ENCODE data around the gene PTPN1. TPM values are rescaled to one million over a fixed set of nuclear protein-coding genes. Genes with fewer than 3 reads are reported as not detected.
A peak's percentile ranks its signal among the peaks of the same experiment; 100 is the strongest.
"Not testable (repeated sequence)": the region's sequence is repeated elsewhere in the genome, so short reads cannot be mapped to it uniquely, and the experiment has no call there.

The PTPN1 gene
- polyA plus RNA-seq, 3 donors: 12.4 to 21.4 (median 19.1) TPM

DNA sequence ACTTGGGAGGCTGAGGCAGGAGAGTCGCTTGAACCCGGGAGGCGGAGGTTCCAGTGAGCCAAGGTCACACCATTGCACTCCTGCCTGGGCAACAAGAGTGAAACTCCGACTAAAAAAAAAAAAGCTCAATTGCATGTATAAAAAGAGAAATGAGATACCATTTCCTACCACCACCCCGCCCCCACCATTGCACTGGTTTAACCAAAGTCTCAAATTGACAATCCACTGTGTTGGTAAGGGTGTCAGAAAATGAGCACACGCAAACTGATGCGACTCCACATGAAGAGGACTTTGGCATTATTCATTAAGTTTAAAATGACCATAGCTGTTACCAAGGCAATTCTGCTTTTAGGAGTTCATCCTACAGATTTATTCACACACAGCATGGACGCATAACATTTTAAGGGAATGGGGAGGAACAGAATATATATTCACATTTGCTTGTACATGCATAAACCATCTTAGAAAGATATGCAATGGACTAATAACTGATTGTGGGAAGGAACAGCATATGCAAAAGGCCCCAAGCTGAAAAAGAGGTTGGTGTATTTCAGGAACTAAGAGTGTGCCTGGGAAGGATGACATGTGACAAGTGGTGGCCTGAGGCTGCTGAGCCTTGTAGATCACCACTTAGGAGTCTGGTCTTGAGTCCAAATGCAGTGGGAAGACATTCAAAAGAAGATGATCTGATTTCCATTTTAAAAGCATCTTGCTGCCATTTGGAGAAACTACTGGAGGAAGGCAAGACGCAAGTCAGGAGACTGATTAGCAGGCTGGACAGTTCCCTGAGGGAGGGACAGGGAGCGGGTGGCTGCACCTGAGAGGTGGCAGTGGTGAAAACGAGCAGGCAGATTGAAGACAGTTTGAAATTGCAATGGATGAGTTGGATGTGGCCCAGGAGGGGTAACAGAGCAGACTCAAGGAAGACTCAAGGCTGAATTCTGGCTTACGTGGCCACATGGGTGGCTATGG is 37.2 kb upstream of the PTPN1 start:
- TF ChIP-seq, protein P1, sequence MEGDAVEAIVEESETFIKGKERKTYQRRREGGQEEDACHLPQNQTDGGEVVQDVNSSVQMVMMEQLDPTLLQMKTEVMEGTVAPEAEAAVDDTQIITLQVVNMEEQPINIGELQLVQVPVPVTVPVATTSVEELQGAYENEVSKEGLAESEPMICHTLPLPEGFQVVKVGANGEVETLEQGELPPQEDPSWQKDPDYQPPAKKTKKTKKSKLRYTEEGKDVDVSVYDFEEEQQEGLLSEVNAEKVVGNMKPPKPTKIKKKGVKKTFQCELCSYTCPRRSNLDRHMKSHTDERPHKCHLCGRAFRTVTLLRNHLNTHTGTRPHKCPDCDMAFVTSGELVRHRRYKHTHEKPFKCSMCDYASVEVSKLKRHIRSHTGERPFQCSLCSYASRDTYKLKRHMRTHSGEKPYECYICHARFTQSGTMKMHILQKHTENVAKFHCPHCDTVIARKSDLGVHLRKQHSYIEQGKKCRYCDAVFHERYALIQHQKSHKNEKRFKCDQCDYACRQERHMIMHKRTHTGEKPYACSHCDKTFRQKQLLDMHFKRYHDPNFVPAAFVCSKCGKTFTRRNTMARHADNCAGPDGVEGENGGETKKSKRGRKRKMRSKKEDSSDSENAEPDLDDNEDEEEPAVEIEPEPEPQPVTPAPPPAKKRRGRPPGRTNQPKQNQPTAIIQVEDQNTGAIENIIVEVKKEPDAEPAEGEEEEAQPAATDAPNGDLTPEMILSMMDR (IDR thresholded peaks at IDR 0.05): no peak
- H3K4me1 Mint-ChIP-seq: peaks cover 60% of the 10 kb centered on the region
- Histone ChIP-seq H3K27ac (ENCODE audit: low read depth in 1 of 2, low read length in 2 of 2) (peak overlapping the region; percentile 62 to 64), H3K9me3 (replicated peaks in 1 of 2; ENCODE audit: control insufficient read depth in 1 of 2, insufficient read depth in 1 of 2, low read length in 2 of 2) (no peaks in the 10 kb centered on the region), H3K36me3 (replicated peaks in 1 of 2; ENCODE audit: control insufficient read depth in 1 of 2, insufficient read depth in 2 of 2, low read length in 2 of 2) (no peaks in the 10 kb centered on the region), H3K9ac (ENCODE audit: insufficient read depth, low read length, poor library complexity, severe bottlenecking) (no peak overlapping the region), H3K79me2 (ENCODE audit: insufficient read depth, low read length) (no peaks in the 10 kb centered on the region), H3K4me3 (replicated peaks in 1 of 3; ENCODE audit: low read depth in 2 of 3, low read length in 3 of 3) (peak overlapping the region in 1 of 3 experiments; percentile 34), H2AFZ (ENCODE audit: insufficient read depth, low read depth, low read length, poor library complexity, severe bottlenecking) (peak overlapping the region; percentile 46), H3K4me1 (ENCODE audit: control insufficient read depth in 1 of 2, insufficient read depth in 2 of 2, low read length in 2 of 2) (peaks cover 39 to 53% of the 10 kb centered on the region in 2 donors), H3K27me3 (ENCODE audit: control insufficient read depth in 2 of 2, insufficient read depth in 2 of 2, low read length in 2 of 2) (no peaks in the 10 kb centered on the region), H3K4me2 (replicated peaks; ENCODE audit: extremely low read depth, low read length, poor library complexity, severe bottlenecking) (peak overlapping the region; percentile 48), H4K20me1 (ENCODE audit: insufficient read depth, low read length) (no peaks in the 10 kb centered on the region)
- peaks cover 0 to 3% (median 3%) of the 10 kb centered on the region in 3 donors for H3K27me3 Mint-ChIP-seq (ENCODE audit: low read depth in 3 of 3)
- peak overlapping the region; percentile 74 to 94 (median 89) for H3K27ac Mint-ChIP-seq
- intact Hi-C loops (cut with micrococcal nuclease): loop anchor here (10.0 kb wide), 2 partner anchors 52 to 358 kb away; partner anchors contain the start of gene UBE2V1 (in 1 of the 2)
- peak overlapping the region; percentile 44 to 68 for H3K4me3 Mint-ChIP-seq
- peak; percentile 35 to 56 (median 52) for DNase-seq
- H3K36me3 Mint-ChIP-seq: no peaks in the 10 kb centered on the region
- peaks cover 0 to 3% (median 0%) of the 10 kb centered on the region in 7 donors for H3K9me3 Mint-ChIP-seq
- WGBS (ENCODE audit: insufficient coverage): 85% methylated on average over 3 of the region's 12 CpGs

DNA sequence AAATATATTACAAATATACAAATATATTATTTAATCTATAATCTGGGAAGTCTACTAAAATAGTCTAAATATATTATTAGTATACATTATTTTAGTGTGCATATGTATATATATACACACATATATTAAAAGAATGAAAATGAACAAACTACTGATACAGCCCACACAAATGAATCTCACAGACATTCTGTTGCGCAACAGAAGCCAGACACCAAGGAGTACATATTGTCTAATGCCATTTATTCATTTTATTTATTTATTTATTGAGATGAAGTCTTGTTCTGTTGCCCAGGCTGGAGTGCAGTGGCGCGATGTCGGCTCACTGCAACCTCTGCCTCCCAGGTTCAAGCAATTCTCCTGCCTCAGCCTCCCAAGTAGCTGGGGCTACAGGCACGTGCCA is 35.8 kb upstream of the PTPN1 start:
- H3K4me1 ChIP-seq (ENCODE audit: control insufficient read depth in 1 of 2, insufficient read depth in 2 of 2, low read length in 2 of 2): peaks cover 45 to 53% of the 10 kb centered on the region in 2 donors
- not testable (repeated sequence) for H2AFZ ChIP-seq (ENCODE audit: insufficient read depth, low read depth, low read length, poor library complexity, severe bottlenecking); H3K36me3 ChIP-seq (replicated peaks in 1 of 2; ENCODE audit: control insufficient read depth in 1 of 2, insufficient read depth in 2 of 2, low read length in 2 of 2); H3K27ac Mint-ChIP-seq; H3K4me3 Mint-ChIP-seq; H3K79me2 ChIP-seq (ENCODE audit: insufficient read depth, low read length); DNase-seq; H3K4me3 ChIP-seq (replicated peaks in 1 of 3; ENCODE audit: low read depth in 2 of 3, low read length in 3 of 3); H3K9me3 Mint-ChIP-seq; H3K27me3 Mint-ChIP-seq (ENCODE audit: low read depth in 3 of 3); H3K27ac ChIP-seq (ENCODE audit: low read depth in 1 of 2, low read length in 2 of 2); H3K4me2 ChIP-seq (replicated peaks; ENCODE audit: extremely low read depth, low read length, poor library complexity, severe bottlenecking); H3K9me3 ChIP-seq (replicated peaks in 1 of 2; ENCODE audit: control insufficient read depth in 1 of 2, insufficient read depth in 1 of 2, low read length in 2 of 2); H4K20me1 ChIP-seq (ENCODE audit: insufficient read depth, low read length); H3K36me3 Mint-ChIP-seq; H3K9ac ChIP-seq (ENCODE audit: insufficient read depth, low read length, poor library complexity, severe bottlenecking); H3K27me3 ChIP-seq (ENCODE audit: control insufficient read depth in 2 of 2, insufficient read depth in 2 of 2, low read length in 2 of 2)
- intact Hi-C loops (cut with micrococcal nuclease): loop anchor here (10.0 kb wide), 2 partner anchors 50 to 360 kb away; partner anchors contain the start of gene UBE2V1 (in 1 of the 2)
- no CpG with 5 or more reads among the region's 5 CpGs for WGBS (ENCODE audit: insufficient coverage)
- peaks cover 65% of the 10 kb centered on the region for H3K4me1 Mint-ChIP-seq
